SK-N-MC (cell line): ENCODE data around the gene INO80E.
A peak's percentile ranks its signal among the peaks of the same experiment; 100 is the strongest.

Experiments used
- DNase-seq: peaks from one replicate; pipeline ENCODE4 v3.0.0-alpha.2; 2011; ENCODE audit warnings: low read depth, low spot score
- H3K27ac ChIP-seq: fragments of 200-600 bp; sonication (generic); 2 replicates; pipeline ENCODE4 v1.5.1; 2016; ENCODE audit warnings: mixed run types
- H3K36me3 ChIP-seq: fragments of 200-600 bp; sonication (generic); 2 replicates; pipeline ENCODE4 v1.6.1; 2017; ENCODE audit warnings: antibody characterized with exemption, low read length, mixed read lengths; ENCODE audit not compliant: insufficient read depth
- H3K4me3 ChIP-seq: fragments of 200-600 bp; sonication (generic); 2 replicates; pipeline ENCODE4 v1.5.1; 2016
- H3K9ac ChIP-seq: fragments of 200-600 bp; sonication (generic); 2 replicates; pipeline ENCODE4 v1.8.0; 2017; ENCODE audit warnings: mixed run types, mixed read lengths; ENCODE audit not compliant: insufficient read length
- H3K9me3 ChIP-seq: fragments of 200-600 bp; sonication (generic); 2 replicates; pipeline ENCODE4 v1.6.1; 2017; ENCODE audit warnings: low read depth, mild to moderate bottlenecking, antibody characterized with exemption, low read length, moderate library complexity, mixed read lengths
- EZH2 ChIP-seq: fragments of 200-600 bp; sonication (generic); IDR thresholded peaks from one replicate; pipeline ENCODE4 v1.6.1; 2017; ENCODE audit warnings: antibody characterized with exemption
- FOXP2 ChIP-seq: optimal IDR thresholded peaks from 2 replicates; pipeline ENCODE3; 2011; ENCODE audit warnings: mild to moderate bottlenecking, moderate library complexity; ENCODE audit not compliant: insufficient read depth; ENCODE audit errors: extremely low read length, control extremely low read depth
- POLR2AphosphoS5 ChIP-seq: IDR thresholded peaks from 2 replicates; pipeline ENCODE4 v1.6.1; 2012; ENCODE audit warnings: mild to moderate bottlenecking, low read depth, low read length, borderline replicate concordance

INO80E gene

DNA sequence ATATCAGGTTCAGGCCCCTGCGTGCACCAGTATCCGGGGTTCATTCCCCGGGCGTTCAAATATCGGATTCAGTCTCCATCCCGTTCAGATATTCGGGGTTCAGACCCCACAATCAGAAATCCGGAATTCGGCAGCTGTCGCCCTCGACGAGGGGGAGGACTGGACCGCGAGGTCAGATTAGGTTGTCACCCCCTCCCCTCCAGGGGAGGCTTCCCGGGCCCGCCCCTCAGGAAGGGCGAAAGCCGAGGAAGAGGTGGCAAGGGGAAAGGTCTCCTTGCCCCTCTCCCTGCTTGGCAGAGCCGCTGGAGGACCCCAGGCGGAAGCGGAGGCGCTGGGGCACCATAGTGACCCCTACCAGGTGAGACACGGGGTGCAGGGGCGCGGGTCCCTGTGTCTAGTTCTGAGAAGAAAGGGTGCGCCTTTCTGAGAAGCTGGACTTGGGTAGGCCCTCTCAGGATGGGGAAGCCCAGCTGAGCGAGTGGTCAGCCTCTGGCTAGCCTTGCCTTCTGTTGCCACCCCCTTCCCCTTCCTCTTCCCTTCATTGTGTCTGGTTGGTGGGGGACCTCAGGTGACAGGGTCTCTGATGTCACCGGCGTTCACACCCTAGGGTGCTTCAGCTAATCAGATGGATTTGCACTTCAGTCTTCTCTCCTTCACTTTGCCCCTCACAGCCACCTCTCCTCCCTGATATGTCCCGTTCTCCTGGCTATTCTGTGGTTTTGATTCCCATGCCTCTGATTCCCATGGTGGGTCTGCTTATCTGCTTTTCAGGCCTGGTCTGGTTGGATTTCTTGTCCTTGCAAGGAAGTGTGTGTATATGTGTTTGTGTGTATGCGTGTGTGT, 21.5 kb upstream of the INO80E start:
- H3K9me3 ChIP-seq, result no peaks in the 10 kb centered on the region
- 0 out of 2 replicates have a peak overlapping the region, but pooled peaks have one; percentile 35 for H3K27ac ChIP-seq
- peak overlapping the region; percentile 90 for H3K9ac ChIP-seq
- TF ChIP-seq POLR2AphosphoS5, result no peak
- no peak for TF ChIP-seq FOXP2
- no peak for TF ChIP-seq EZH2
- peaks cover 35% of the 10 kb centered on the region for H3K36me3 ChIP-seq
- no peak for DNase-seq
- H3K4me3 ChIP-seq, result peak overlapping the region; percentile 87

- H3K9ac ChIP-seq, result peak overlapping the region; percentile 90
- no peak overlapping the region for H3K27ac ChIP-seq
Measured at GRCh38 chr16:29975134-29975538, 20.9 kb upstream of the INO80E start.

DNA sequence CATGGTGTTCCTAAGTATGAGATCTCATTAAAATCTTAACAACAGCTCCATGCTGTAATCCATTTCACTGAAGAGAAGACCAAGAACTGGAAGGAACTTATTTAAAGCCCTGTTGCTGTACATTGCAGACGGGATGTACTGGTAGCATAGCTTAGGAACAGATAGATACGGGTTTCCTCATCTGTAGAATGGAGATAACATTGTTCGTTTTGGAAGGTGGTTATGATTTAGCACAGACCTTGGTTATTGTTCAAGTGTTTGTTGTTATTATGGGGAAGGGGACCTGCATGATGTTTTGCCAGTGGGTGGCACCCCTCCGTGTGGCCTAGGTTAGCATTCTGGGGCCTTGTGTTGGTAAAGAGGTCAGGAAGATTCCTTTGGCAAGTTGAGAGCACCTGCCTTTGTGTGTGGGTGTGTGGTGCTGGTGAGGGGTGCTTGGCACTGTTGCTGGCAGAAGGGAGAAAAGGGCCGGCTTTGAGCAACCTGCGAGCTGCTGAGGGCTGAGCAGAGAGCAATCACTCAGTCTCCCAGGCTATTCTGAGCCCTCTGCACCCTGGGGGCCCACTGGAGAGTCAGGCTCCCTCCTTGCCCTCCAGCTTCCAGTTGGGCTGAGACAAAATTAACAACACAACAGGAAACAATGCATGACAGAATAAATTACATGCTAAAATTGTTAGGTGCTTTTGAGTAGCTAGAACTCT, 20.1 kb upstream of the INO80E start:
- TF ChIP-seq POLR2AphosphoS5 (no peak), FOXP2 (no peak), EZH2 (no peak)
- no peaks in the 10 kb centered on the region for H3K9me3 ChIP-seq
- no peak for DNase-seq
- peak overlapping the region; percentile 90 for H3K9ac ChIP-seq
- H3K4me3 ChIP-seq, result peak overlapping the region; percentile 87
- peak overlapping the region; percentile 9; the same call in 1 of the 2 replicates for H3K27ac ChIP-seq
- H3K36me3 ChIP-seq, result peaks cover 49% of the 10 kb centered on the region

More at GRCh38 chr16:29975134-29975538, 20.9 kb upstream of the INO80E start:
- peaks cover 41% of the 10 kb centered on the region for H3K36me3 ChIP-seq
- TF ChIP-seq EZH2 (no peak), FOXP2 (no peak), POLR2AphosphoS5 (no peak)
- no peak for DNase-seq
- peak overlapping the region; percentile 87 for H3K4me3 ChIP-seq
- no peaks in the 10 kb centered on the region for H3K9me3 ChIP-seq

GRCh38 chr16:29977063-29977825, 18.8 kb upstream of the INO80E start:
- DNase-seq, result no peak
- Histone ChIP-seq H3K27ac (no peak overlapping the region), H3K9ac (no peak overlapping the region), H3K9me3 (no peaks in the 10 kb centered on the region), H3K4me3 (peak overlapping the region; percentile 87; the same call in 1 of the 2 replicates), H3K36me3 (peaks cover 56% of the 10 kb centered on the region)
- TF ChIP-seq POLR2AphosphoS5 (no peak), EZH2 (no peak), FOXP2 (no peak)

- TF ChIP-seq EZH2 (no peak), FOXP2 (no peak), POLR2AphosphoS5 (no peak)
- no peak for DNase-seq
- Histone ChIP-seq H3K9ac (no peak overlapping the region), H3K27ac (no peak overlapping the region), H3K36me3 (peaks cover 56% of the 10 kb centered on the region), H3K4me3 (no peak overlapping the region), H3K9me3 (no peaks in the 10 kb centered on the region)
Measured at GRCh38 chr16:29978081-29978480, 18.0 kb upstream of the INO80E start.

- H3K9me3 ChIP-seq, result no peaks in the 10 kb centered on the region
- peaks cover 62% of the 10 kb centered on the region for H3K36me3 ChIP-seq
- no peak overlapping the region for H3K4me3 ChIP-seq
- H3K9ac ChIP-seq, result no peak overlapping the region
- no peak overlapping the region for H3K27ac ChIP-seq
- TF ChIP-seq POLR2AphosphoS5 (no peak), EZH2 (no peak), FOXP2 (no peak)
- DNase-seq, result no peak
Measured at GRCh38 chr16:29978564-29979270, 17.3 kb upstream of the INO80E start.

DNA sequence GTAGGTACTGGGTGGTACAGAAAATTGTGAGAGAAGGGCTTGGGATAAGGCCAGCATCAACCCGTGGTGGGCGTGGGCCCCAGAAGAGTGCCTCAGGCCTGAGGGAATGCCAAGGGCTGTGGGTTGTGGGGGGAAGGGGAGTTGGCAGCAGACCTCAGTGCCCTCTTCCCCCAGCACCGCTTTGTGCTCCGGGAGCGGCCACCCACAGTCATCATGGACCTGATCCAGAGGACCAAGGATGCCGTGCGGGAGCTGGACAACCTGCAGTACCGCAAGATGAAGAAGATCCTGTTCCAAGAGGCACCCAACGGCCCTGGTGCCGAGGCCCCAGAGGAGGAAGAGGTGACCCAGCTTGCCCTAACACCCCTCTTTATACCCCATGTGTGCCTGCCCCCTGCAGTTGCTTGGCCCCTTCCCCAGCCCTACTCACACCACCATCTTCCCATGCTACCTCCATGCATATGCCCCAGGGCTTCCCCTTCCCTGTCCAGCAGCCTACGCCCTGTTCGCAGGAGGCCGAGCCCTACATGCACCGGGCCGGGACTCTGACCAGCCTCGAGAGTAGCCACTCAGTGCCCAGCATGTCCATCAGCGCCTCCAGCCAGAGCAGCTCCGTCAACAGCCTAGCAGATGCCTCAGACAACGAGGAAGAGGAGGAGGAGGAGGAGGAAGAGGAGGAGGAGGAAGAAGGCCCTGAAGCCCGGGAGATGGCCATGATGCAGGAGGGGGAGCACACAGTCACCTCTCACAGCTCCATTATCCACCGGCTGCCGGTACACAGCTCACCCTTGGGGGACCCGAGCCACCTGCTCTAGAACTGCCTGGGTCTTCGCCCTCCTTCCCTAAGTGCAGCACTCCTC, 13.3 kb upstream of the INO80E start:
- H3K27ac ChIP-seq, result no peak overlapping the region
- no peak for TF ChIP-seq POLR2AphosphoS5
- TF ChIP-seq FOXP2, result no peak
- no peak for TF ChIP-seq EZH2
- peaks cover 93% of the 10 kb centered on the region for H3K36me3 ChIP-seq
- H3K9me3 ChIP-seq, result no peaks in the 10 kb centered on the region
- DNase-seq, result no peak
- H3K4me3 ChIP-seq, result no peak overlapping the region
- H3K9ac ChIP-seq, result no peak overlapping the region
